Endodermal cell (in vitro differentiated cells): Measurements from ENCODE around the gene CFAP61. TPM values are rescaled to one million over a fixed set of nuclear protein-coding genes. Genes with fewer than 3 reads are reported as not detected.

ENCODE experiments used
- DNase-seq: peaks from one replicate; pipeline ENCODE4 v3.0.0-alpha.2; 2017
- H3K27ac ChIP-seq: 2 replicates; pipeline ENCODE4 v1.5.1; 2013; ENCODE audit warnings: mild to moderate bottlenecking, low read depth, low read length, moderate library complexity
- H3K27me3 ChIP-seq: 2 replicates; pipeline ENCODE4 v1.6.1; 2013; ENCODE audit warnings: mild to moderate bottlenecking, low read length, moderate library complexity; ENCODE audit not compliant: insufficient read depth, control insufficient read depth, poor library complexity, severe bottlenecking
- H3K36me3 ChIP-seq: 2 replicates; pipeline ENCODE4 v1.7.0; 2013; ENCODE audit warnings: mild to moderate bottlenecking, low read length, moderate library complexity; ENCODE audit not compliant: control insufficient read depth, insufficient read depth
- H3K4me1 ChIP-seq: one replicate; pipeline ENCODE4 v1.7.0; 2013; ENCODE audit warnings: low read length; ENCODE audit not compliant: control insufficient read depth, insufficient read depth
- H3K4me3 ChIP-seq: 2 replicates; pipeline ENCODE4 v1.5.1; 2013; ENCODE audit warnings: mild to moderate bottlenecking, low read length, moderate library complexity
- H3K9ac ChIP-seq: 2 replicates; pipeline ENCODE4 v1.6.1; 2013; ENCODE audit warnings: mild to moderate bottlenecking, low read length, moderate library complexity; ENCODE audit not compliant: poor library complexity, severe bottlenecking; ENCODE audit errors: extremely low read depth
- H3K9me3 ChIP-seq: 2 replicates; pipeline ENCODE4 v1.6.1; 2013; ENCODE audit warnings: mild to moderate bottlenecking, low read length, moderate library complexity; ENCODE audit not compliant: control insufficient read depth
- H3K27ac Mint-ChIP-seq: 2 replicates; pipeline ENCODE4 v1.8.0; 2020; ENCODE audit warnings: mixed read lengths
- H3K27me3 Mint-ChIP-seq: 2 replicates; pipeline ENCODE4 v1.8.0; 2021; ENCODE audit warnings: mild to moderate bottlenecking, mixed read lengths; ENCODE audit not compliant: insufficient read depth
- H3K36me3 Mint-ChIP-seq: 2 replicates; pipeline ENCODE4 v1.8.0; 2020; ENCODE audit warnings: low read depth, mixed read lengths
- H3K4me1 Mint-ChIP-seq: 2 replicates; pipeline ENCODE4 v1.8.0; 2020; ENCODE audit warnings: mixed read lengths
- H3K4me3 Mint-ChIP-seq: 2 replicates; pipeline ENCODE4 v1.8.0; 2020; ENCODE audit warnings: mild to moderate bottlenecking, moderate library complexity, mixed read lengths
- H3K9me3 Mint-ChIP-seq: 2 replicates; pipeline ENCODE4 v1.8.0; 2020; ENCODE audit warnings: mild to moderate bottlenecking, mixed read lengths
- CTCF ChIP-seq: fragments of 200-600 bp; sonication (generic); conservative IDR thresholded peaks from 2 replicates; pipeline ENCODE4 v1.5.0; 2021; ENCODE audit warnings: antibody characterized with exemption, mild to moderate bottlenecking
- WGBS, 2 experiments: methylation state at CpG; one replicate each; pipeline versions ENCODE4 v1.1.5 to v1.1.7; 2013; ENCODE audit warnings: missing lambda C conversion rate in 2 of 2, mixed read lengths in 1 of 2; ENCODE audit not compliant: insufficient coverage in 1 of 2, insufficient read length in 1 of 2; 5-methylcytosine and 5-hydroxymethylcytosine counted together
- total RNA-seq, 2 donors: library from RNA; stranded (reverse); fragmentation: NEBNext Ultra II Directional in 1 of 2; extraction: Animal tissue kit (Norgen Biotek cat#: 25700) in 1 of 2; gene quantifications; 2 replicates in 1 of 2; 3 replicates in 1 of 2; pipeline ENCODE4 v1.2.1, GENCODE V29; 2021

Gene CFAP61
- total RNA-seq, 2 donors from 2014 or later: 0.64 to 0.73 TPM

- Mint-ChIP-seq H3K4me3 (no peak overlapping the region), H3K27me3 (peaks cover 3% of the 10 kb centered on the region), H3K9me3 (no peaks in the 10 kb centered on the region), H3K36me3 (no peaks in the 10 kb centered on the region), H3K27ac (no peak overlapping the region), H3K4me1 (peaks cover 10% of the 10 kb centered on the region)
- no peak for TF ChIP-seq CTCF
- no peak for DNase-seq
- WGBS, 2 experiments: 88 to 93% methylated on average over 3 to 6 of the region's 6 CpGs
- Histone ChIP-seq H3K9me3 (no peaks in the 10 kb centered on the region), H3K36me3 (no peaks in the 10 kb centered on the region), H3K4me1 (no peaks in the 10 kb centered on the region), H3K27ac (no peak overlapping the region), H3K9ac (no peak overlapping the region), H3K4me3 (no peak overlapping the region), H3K27me3 (no peaks in the 10 kb centered on the region)
These were observed 158.6 kb downstream of the CFAP61 start for GRCh38 chr20:20210943-20211273.

- H3K9ac ChIP-seq: no peak overlapping the region
- no peak overlapping the region for H3K27ac ChIP-seq
- 89 to 100% methylated on average over 3 to 4 of the region's 5 CpGs for WGBS, 2 experiments
- H3K4me1 Mint-ChIP-seq: peaks cover 9% of the 10 kb centered on the region
- H3K36me3 ChIP-seq: no peaks in the 10 kb centered on the region
- no peaks in the 10 kb centered on the region for H3K27me3 ChIP-seq
- no peak overlapping the region for H3K4me3 Mint-ChIP-seq
- H3K4me1 ChIP-seq: no peaks in the 10 kb centered on the region
- TF ChIP-seq CTCF: no peak
- H3K9me3 ChIP-seq: no peaks in the 10 kb centered on the region
- no peak for DNase-seq
- no peaks in the 10 kb centered on the region for H3K9me3 Mint-ChIP-seq
- no peaks in the 10 kb centered on the region for H3K36me3 Mint-ChIP-seq
- H3K27ac Mint-ChIP-seq: no peak overlapping the region
- no peak overlapping the region for H3K4me3 ChIP-seq
- H3K27me3 Mint-ChIP-seq: peaks cover 3% of the 10 kb centered on the region
These were observed 159.1 kb downstream of the CFAP61 start for GRCh38 chr20:20211274-20211987.

GRCh38 chr20:20211988-20212518, 159.7 kb downstream of the CFAP61 start:
- H3K4me3 ChIP-seq: no peak overlapping the region
- Mint-ChIP-seq H3K27me3 (peaks cover 3% of the 10 kb centered on the region), H3K27ac (no peak overlapping the region), H3K4me3 (no peak overlapping the region), H3K4me1 (peaks cover 11% of the 10 kb centered on the region), H3K9me3 (no peaks in the 10 kb centered on the region), H3K36me3 (no peaks in the 10 kb centered on the region)
- WGBS, 2 experiments: 93 to 96% methylated on average over 5 to 11 of the region's 11 CpGs
- H3K36me3 ChIP-seq: no peaks in the 10 kb centered on the region
- H3K9ac ChIP-seq: no peak overlapping the region
- no peak for TF ChIP-seq CTCF
- H3K27me3 ChIP-seq: no peaks in the 10 kb centered on the region
- no peaks in the 10 kb centered on the region for H3K4me1 ChIP-seq
- H3K27ac ChIP-seq: no peak overlapping the region
- no peaks in the 10 kb centered on the region for H3K9me3 ChIP-seq
- DNase-seq: no peak
